Lung (tissue), 12 donors: ENCODE data around the gene TXNRD2. TPM values are rescaled to one million over a fixed set of nuclear protein-coding genes. Genes with fewer than 3 reads are reported as not detected.

ENCODE experiments used
- ATAC-seq: fragments of 200-7000 bp; cut with Tn5 transposase; one replicate; pipeline ENCODE4 v1.9.1; 2020; ENCODE audit warnings: moderate number of reproducible peaks; ENCODE audit not compliant: insufficient read depth, low FRiP score
- DNase-seq, 3 donors: peaks; one replicate each; pipeline ENCODE4 v3.0.0-alpha.2; 2013 to 2017
- H3K27ac ChIP-seq, 2 donors: one replicate each; pipeline ENCODE4 v1.5.1; 2013; ENCODE audit warnings: mild to moderate bottlenecking in 2 of 2, moderate library complexity in 2 of 2, control low read depth in 1 of 2, inconsistent platforms in 1 of 2, low read depth in 1 of 2, low read length in 1 of 2
- H3K27me3 ChIP-seq, 3 donors: one replicate each; pipeline ENCODE4 v1.5.1; 2013; ENCODE audit warnings: low read length in 2 of 3; ENCODE audit not compliant: control insufficient read depth in 3 of 3, insufficient read depth in 3 of 3
- H3K36me3 ChIP-seq, 4 donors: one replicate each; pipeline ENCODE4 v1.5.1; 2013; ENCODE audit warnings: low read length in 4 of 4, mild to moderate bottlenecking in 1 of 4, moderate library complexity in 1 of 4; ENCODE audit not compliant: control insufficient read depth in 4 of 4, insufficient read depth in 4 of 4
- H3K4me1 ChIP-seq, 5 donors: one replicate each; pipeline ENCODE4 v1.5.1; 2013; ENCODE audit warnings: low read length in 5 of 5, mild to moderate bottlenecking in 2 of 5, moderate library complexity in 1 of 5; ENCODE audit not compliant: control insufficient read depth in 5 of 5, insufficient read depth in 5 of 5
- H3K4me3 ChIP-seq: one replicate; pipeline ENCODE4 v1.5.1; 2013; ENCODE audit warnings: mild to moderate bottlenecking, control low read depth, moderate library complexity
- H3K9ac ChIP-seq, 2 donors: one replicate each; pipeline ENCODE4 v1.5.1; 2013; ENCODE audit warnings: low read length in 2 of 2, control low read depth in 1 of 2; ENCODE audit not compliant: insufficient read depth in 1 of 2
- H3K9me3 ChIP-seq, 4 donors: one replicate each; pipeline ENCODE4 v1.5.1; 2013; ENCODE audit warnings: low read length in 3 of 4, mild to moderate bottlenecking in 1 of 4, moderate library complexity in 1 of 4; ENCODE audit not compliant: control insufficient read depth in 4 of 4, insufficient read depth in 3 of 4
- whole genome bisulfite sequencing, 2 donors: extraction: QIAGEN DNeasy Blood & Tissue Kit; methylation state at CpG; one replicate each; pipeline ENCODE4 v1.1.7; 2013; 5-methylcytosine and 5-hydroxymethylcytosine counted together
- polyA plus RNA-seq, 2 donors: library from polyadenylated mRNA; stranded (reverse); fragments of 200-250 nt; gene quantifications; one replicate each; pipeline ENCODE4 v1.2.1, GENCODE V29; 2013
- total RNA-seq, 2 donors: library from RNA; depleted of rRNA in 1 of 2; stranded (reverse); fragments of >200 nt in 1 of 2; gene quantifications; one replicate each; pipeline ENCODE4 v1.2.1, GENCODE V29; 2014 to 2021
- TF ChIP-seq, protein P1 (sequence below): IDR thresholded peaks from 2 replicates; pipeline ENCODE4 v1.5.1; 2012; ENCODE audit warnings: mild to moderate bottlenecking; ENCODE audit errors: control extremely low read depth, extremely low read depth
- donor health status: control.
- donor health status: control.
- donor health status: Bipolar disorder and iron deficiency.
- donor health status: healthy.
- donor health status: DM: yes; HTN: yes; CAD: no.

Gene TXNRD2
- total and polyA plus RNA-seq, 4 donors, result 20.3 to 59.2 (median 32.2) TPM

DNA sequence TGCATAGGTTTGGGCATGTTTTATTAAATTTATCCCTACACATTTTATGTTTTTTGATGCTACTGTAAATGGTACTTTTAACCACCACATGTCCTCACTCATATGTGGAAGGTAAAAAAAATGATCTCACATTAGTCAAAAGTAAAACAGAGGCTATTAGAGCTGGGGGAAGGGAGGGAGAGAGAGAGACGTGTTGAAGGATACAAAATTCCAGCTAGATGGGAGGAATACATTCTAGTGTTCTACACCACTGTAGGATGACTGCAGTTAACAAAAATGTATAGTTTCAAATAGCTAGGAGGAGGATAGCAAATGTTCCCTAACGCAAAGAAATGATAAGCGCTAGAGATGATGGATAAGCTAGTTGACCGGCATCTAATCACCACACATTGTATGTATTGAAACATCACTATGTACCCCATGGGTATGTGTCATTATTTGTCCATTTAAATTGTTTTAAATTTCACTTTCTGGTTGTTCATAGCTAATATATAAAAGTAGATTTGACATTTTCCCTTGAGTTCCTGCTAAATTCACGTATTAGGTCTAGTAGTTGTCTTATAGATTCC, 77.0 kb downstream of the TXNRD2 start:
- Histone ChIP-seq H3K4me1 (no peaks in the 10 kb centered on the region), H3K4me3 (no peak overlapping the region), H3K9ac (no peak overlapping the region), H3K36me3 (no peaks in the 10 kb centered on the region), H3K9me3 (no peaks in the 10 kb centered on the region), H3K27ac (no peak overlapping the region), H3K27me3 (no peaks in the 10 kb centered on the region)
- DNase-seq, result no peak
- WGBS, 2 donors, result 97% methylated on average over 5 of the region's 5 CpGs
- TF ChIP-seq, protein P1, sequence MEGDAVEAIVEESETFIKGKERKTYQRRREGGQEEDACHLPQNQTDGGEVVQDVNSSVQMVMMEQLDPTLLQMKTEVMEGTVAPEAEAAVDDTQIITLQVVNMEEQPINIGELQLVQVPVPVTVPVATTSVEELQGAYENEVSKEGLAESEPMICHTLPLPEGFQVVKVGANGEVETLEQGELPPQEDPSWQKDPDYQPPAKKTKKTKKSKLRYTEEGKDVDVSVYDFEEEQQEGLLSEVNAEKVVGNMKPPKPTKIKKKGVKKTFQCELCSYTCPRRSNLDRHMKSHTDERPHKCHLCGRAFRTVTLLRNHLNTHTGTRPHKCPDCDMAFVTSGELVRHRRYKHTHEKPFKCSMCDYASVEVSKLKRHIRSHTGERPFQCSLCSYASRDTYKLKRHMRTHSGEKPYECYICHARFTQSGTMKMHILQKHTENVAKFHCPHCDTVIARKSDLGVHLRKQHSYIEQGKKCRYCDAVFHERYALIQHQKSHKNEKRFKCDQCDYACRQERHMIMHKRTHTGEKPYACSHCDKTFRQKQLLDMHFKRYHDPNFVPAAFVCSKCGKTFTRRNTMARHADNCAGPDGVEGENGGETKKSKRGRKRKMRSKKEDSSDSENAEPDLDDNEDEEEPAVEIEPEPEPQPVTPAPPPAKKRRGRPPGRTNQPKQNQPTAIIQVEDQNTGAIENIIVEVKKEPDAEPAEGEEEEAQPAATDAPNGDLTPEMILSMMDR, result no peak
- ATAC-seq, result no peak

DNA sequence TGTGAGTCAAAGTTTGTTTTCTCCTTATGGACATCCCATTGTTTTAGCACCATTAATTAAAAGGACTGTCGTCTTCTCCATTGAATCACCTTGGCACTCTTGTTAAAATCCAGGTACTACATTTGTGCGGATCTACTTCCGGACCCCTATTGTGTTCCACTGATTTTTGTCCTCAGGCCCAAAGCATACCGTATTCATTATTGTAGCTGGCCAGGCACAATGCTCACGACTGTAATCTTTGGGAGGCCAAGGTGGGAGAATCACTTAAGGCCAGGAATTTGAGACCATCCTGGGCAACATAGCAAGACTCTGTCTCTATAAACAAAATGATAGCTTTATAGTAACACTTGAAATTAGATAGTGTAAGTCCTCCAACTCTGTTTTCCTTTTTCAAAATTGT, 78.0 kb downstream of the TXNRD2 start:
- 91 to 93% methylated on average over 5 of the region's 5 CpGs for WGBS, 2 donors
- Histone ChIP-seq H3K4me3 (no peak overlapping the region), H3K9me3 (no peaks in the 10 kb centered on the region), H3K9ac (no peak overlapping the region), H3K4me1 (no peaks in the 10 kb centered on the region), H3K27me3 (no peaks in the 10 kb centered on the region), H3K36me3 (no peaks in the 10 kb centered on the region), H3K27ac (no peak overlapping the region)
- TF ChIP-seq, protein P1, result no peak
- no peak for ATAC-seq
- no peak for DNase-seq

DNA sequence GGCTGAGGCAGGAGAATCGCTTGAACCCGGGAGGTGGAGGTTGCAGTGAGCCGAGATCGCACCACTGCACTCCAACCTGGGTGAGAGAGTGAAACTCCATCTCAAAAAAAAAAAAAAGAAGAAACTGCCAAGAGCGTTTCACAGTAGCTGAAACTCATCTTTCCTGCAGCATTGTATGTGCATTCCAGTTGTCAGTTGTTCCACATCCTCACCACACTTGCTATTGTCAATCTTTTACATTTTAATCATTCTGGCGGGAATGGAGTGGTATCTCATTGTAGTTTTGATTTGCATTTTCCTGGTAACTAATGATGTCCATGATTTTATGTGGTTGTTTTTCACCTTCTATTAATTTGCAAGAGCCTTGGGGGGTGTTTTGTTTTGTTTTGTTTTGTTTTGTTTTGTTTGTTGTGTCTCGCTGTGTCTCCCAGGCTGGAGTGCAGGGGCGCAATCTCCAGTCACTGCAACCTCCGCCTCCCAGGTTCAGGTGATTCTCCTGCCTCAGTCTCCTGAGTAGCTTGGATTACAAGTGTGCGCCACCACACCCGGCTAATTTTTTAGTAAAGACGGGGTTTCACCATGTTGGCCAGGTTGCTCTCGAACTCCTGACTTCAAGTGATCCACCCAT, 78.9 kb downstream of the TXNRD2 start:
- H3K4me3 ChIP-seq, result no peak overlapping the region
- no peaks in the 10 kb centered on the region for H3K36me3 ChIP-seq
- no peaks in the 10 kb centered on the region for H3K4me1 ChIP-seq
- TF ChIP-seq, protein P1, result no peak
- WGBS, 2 donors, result 95 to 96% methylated on average over 13 of the region's 13 CpGs
- no peaks in the 10 kb centered on the region for H3K27me3 ChIP-seq
- no peak overlapping the region for H3K27ac ChIP-seq
- no peak for DNase-seq
- no peak overlapping the region for H3K9ac ChIP-seq
- ATAC-seq, result no peak
- H3K9me3 ChIP-seq, result no peaks in the 10 kb centered on the region
